ENCODE data around the gene MKX. TPM values are rescaled to one million over a fixed set of nuclear protein-coding genes. Genes with fewer than 3 reads are reported as not detected.

Gene MKX
- total RNA-seq, 1 experiment from 2014 or later, result not detected

- DNase-seq (ENCODE audit: low read depth, low spot score), result no peak
- intact Hi-C loops (cut with micrococcal nuclease; ENCODE audit: unreplicated experiment) (no loop called here), in situ Hi-C loops (cut with HindIII; ENCODE audit: low pct_unique_long_range_greater_than_20kb, low sequenced_read_pairs) (no loop called here)
- no peak for TF ChIP-seq SIN3A (IDR thresholded peaks at IDR 0.05; ENCODE audit: borderline replicate concordance, insufficient read depth, low read depth, low read length)
- TF ChIP-seq POLR2AphosphoS5 (IDR thresholded peaks at IDR 0.05; ENCODE audit: low read depth, low read length), result no peak
- no peak for TF ChIP-seq TCF7L2 (IDR thresholded peaks at IDR 0.05; ENCODE audit: low read depth, low read length)
- no peak for TF ChIP-seq CTCF (IDR thresholded peaks at IDR 0.05)
- TF ChIP-seq REST (IDR thresholded peaks at IDR 0.05; ENCODE audit: insufficient read depth in 1 of 2, low read depth in 2 of 2, low read length in 1 of 2), result no peak
- H3K27ac ChIP-seq (ENCODE audit: low read length), result no peak overlapping the region
- H3K27me3 ChIP-seq (ENCODE audit: control insufficient read depth, insufficient read depth, low read length), result no peaks in the 10 kb centered on the region
- H3K36me3 ChIP-seq (ENCODE audit: control insufficient read depth, insufficient read depth, low read length), result no peaks in the 10 kb centered on the region
- ChIA-PET POLR2A (no interaction called here), CTCF (no interaction called here)
- H3K9me3 ChIP-seq (ENCODE audit: control insufficient read depth, insufficient read depth, low read depth, low read length), result no peaks in the 10 kb centered on the region
- no peak for ATAC-seq
- H3K4me3 ChIP-seq (ENCODE audit: low read depth in 2 of 2, low read length in 2 of 2), result no peak overlapping the region
- no TSS peak for BruUV-seq (replicated peaks)
- H3K4me1 ChIP-seq (ENCODE audit: control insufficient read depth, insufficient read depth, low read length), result no peaks in the 10 kb centered on the region
Measured at GRCh38 chr10:27671821-27672220, 73.8 kb downstream of the MKX start.

DNA sequence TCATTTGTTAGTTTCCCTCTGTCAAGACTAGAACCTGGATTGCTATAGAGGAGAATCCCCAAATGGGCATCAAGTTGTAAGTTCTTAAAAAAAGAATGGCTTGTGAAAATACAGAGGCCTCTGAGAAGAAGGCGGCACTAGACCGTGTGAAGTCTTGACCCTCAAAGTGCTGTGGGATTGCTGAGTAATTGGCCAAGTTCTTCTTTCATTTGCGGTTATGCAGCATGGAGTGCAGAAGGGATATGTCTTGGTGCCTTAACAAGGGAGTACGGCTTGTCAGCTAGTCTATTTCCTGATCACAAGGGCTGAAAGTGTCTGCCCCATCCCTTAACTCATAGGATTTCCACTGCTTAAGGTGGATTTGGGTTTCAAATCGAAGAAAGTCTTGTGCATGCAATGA is 81.2 kb downstream of the MKX start:
- intact Hi-C loops (cut with micrococcal nuclease; ENCODE audit: unreplicated experiment), result loop anchor here (10.0 kb wide), 1 partner anchor 220 kb away; no protein-coding TSS in a partner anchor
- Histone ChIP-seq H3K27ac (ENCODE audit: low read length) (no peak overlapping the region), H3K4me3 (ENCODE audit: low read depth in 2 of 2, low read length in 2 of 2) (no peak overlapping the region), H3K36me3 (ENCODE audit: control insufficient read depth, insufficient read depth, low read length) (no peaks in the 10 kb centered on the region), H3K9me3 (ENCODE audit: control insufficient read depth, insufficient read depth, low read depth, low read length) (no peaks in the 10 kb centered on the region), H3K4me1 (ENCODE audit: control insufficient read depth, insufficient read depth, low read length) (no peaks in the 10 kb centered on the region), H3K27me3 (ENCODE audit: control insufficient read depth, insufficient read depth, low read length) (no peaks in the 10 kb centered on the region)
- ChIA-PET CTCF (no interaction called here), POLR2A (no interaction called here)
- no TSS peak for BruUV-seq (replicated peaks)
- DNase-seq (ENCODE audit: low read depth, low spot score) (no peak), ATAC-seq (no peak)
- TF ChIP-seq TCF7L2 (IDR thresholded peaks at IDR 0.05; ENCODE audit: low read depth, low read length) (no peak), REST (IDR thresholded peaks at IDR 0.05; ENCODE audit: insufficient read depth in 1 of 2, low read depth in 2 of 2, low read length in 1 of 2) (no peak), POLR2AphosphoS5 (IDR thresholded peaks at IDR 0.05; ENCODE audit: low read depth, low read length) (no peak), CTCF (IDR thresholded peaks at IDR 0.05) (no peak), SIN3A (IDR thresholded peaks at IDR 0.05; ENCODE audit: borderline replicate concordance, insufficient read depth, low read depth, low read length) (no peak)
- in situ Hi-C loops (cut with HindIII; ENCODE audit: low pct_unique_long_range_greater_than_20kb, low sequenced_read_pairs), result no loop called here

Data from Panc1 (cell line).